HG03139 (cell line): Measurements from ENCODE around the gene VEGFD.
"Not testable (repeated sequence)": the region's sequence is repeated elsewhere in the genome, so short reads cannot be mapped to it uniquely, and the experiment has no call there.

ENCODE experiments used
- ATAC-seq: cut with Tn5 transposase; IDR thresholded peaks from one replicate; pipeline ENCODE4 v1.9.1; 2021; ENCODE audit not compliant: unreplicated experiment

The VEGFD gene

DNA sequence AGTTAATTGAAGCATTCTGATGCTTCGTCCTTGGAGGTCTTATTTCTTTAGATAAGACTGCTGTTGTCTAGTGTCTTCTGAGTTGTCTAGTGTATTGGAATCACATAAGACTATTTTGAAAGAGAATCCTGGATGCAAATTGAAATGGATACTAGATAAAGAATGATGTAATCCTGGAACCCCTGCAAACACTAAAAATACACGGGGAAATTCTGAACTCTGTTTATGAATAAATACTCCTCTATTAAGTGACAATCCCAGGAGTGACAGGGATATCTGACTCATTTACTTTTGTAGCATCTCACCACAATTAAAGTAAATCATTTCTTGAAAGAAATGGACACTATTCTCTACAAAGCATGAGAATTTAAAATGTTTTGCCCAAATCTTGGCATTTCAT, 69.7 kb downstream of the VEGFD start:
- no peak for ATAC-seq

DNA sequence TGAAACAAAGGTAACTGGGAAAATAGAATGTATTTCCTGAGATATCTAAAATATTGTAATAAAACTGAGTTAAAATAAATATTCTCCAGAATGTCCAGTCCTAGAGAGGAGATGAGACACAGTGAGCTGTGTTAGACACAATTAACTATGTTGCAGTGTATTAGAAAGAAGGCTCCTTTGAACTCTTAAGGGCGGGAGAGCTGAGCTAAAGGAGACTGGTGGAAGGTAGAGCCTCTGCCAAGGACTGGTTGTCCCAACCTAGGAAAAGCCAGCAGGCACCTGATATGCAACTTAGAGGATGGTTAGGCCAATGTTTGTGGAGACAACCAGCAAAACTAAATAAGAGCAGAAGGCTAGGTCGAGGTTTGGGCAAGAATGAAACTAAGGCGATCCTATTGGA, 73.1 kb downstream of the VEGFD start:
- no peak for ATAC-seq

DNA sequence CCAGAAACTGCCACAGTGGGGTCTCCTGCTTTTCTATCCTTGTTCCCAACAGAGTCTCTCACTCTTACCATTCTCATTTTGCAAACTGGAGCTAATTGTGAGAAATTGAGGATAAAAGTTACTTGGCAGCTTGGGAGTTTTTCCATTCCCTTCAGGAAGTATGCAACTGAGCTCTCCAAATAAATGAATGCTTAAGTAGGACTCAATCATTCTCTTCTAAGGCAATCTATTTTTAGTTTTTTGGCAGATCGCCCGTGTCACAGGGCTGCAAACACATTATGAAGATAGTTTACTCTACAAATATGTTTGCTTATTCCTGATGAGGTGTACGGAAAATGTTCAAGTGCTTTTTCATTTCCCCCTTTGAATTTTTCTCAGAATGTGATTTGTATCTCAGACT, 74.1 kb downstream of the VEGFD start:
- no peak for ATAC-seq

DNA sequence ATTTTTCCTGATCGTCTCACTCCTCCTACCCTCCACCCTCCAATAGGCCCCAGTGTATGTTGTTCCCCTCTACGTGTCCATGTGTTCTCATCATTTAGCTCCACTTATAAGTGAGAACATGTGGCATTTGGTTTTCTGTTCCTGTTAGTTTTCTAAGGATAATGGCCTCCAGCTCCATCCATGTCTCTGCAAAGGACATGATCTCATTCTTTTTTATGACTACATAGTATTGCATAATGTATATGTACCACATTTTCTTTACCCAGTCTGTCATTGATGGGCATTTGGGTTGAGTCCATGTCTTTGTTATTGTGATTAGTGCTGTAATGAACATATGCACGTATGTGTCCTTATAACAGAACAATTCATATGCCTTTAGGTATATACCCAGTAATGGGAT, 78.3 kb downstream of the VEGFD start:
- ATAC-seq = not testable (repeated sequence)

DNA sequence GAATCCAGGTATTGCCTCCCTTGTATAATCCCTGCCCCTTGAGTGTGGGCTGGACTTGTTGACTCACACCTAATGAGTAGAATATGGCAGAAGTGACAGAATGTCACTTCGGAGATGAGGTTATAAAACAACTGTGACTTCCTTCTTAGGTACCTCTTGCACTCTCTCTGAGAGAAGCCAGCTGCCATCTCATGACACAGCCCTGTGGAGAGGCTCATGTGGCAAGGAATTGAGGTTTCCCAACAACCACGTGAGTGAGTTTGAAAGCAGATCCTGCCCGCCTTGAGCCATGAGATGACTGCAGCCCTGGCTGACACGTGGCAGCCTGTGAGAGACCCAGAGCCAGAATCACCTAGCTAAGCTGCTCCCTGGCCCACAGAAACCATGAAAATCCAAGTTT, 82.3 kb downstream of the VEGFD start:
- no peak for ATAC-seq

DNA sequence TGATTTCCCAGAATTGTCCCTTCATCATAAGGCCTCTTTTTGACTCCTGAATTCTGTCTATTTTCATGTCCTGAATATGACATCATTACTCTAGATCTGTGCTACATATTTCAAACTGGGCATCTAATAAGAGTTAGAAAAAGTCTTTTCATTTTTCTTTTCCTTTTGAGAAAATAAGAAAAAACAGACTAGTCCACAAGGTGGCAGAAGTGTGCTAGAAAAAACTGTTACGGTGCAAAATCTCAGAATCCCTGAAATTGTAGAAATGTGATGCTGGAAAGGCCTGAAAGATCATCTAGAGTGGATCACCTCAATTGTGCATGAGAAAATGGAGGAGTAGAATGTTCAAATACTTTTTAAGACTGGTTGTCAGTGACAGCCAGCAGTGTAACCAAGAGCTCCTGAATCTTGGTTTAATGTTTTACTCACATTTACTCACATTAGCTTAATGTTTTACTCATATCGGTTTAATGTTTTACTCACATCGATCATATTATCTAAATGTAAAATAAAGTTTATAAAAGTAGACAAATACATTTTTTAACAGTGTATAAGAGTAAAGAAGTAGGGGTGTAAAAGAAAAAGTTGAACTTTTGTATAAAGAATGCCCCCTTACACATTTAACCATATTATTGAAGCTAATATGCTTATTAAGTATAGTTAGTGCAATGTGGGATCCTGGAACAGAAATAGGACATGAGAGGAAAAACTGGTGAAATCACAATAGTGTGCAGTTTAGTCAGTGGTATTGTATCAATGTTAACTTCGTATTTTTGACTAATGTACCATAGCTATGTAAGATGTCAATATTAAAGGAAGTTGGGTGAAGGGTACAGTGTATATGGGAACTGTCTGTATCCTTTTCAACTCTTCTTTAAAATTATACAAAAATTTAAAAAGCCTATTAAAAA, 84.0 kb downstream of the VEGFD start:
- ATAC-seq = no peak

DNA sequence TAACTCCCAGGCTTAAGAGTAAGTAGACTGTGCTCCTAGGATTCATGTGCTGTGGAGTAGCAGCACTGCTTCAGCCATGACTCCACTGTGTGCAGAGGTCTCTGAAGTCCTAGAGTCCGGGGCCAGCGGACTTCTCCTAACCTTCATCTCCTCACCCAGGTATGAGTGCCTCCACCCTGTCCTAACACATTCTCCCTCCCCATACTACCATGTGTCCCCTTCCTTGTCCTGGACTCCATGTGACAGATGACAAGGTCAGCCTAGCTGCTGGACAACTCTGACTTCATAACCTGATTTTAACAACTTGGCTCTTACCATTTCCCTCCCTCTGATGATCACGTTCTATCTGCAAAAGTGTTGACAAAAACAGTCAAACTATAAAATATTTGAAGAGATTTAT, 85.4 kb downstream of the VEGFD start:
- ATAC-seq = no peak

DNA sequence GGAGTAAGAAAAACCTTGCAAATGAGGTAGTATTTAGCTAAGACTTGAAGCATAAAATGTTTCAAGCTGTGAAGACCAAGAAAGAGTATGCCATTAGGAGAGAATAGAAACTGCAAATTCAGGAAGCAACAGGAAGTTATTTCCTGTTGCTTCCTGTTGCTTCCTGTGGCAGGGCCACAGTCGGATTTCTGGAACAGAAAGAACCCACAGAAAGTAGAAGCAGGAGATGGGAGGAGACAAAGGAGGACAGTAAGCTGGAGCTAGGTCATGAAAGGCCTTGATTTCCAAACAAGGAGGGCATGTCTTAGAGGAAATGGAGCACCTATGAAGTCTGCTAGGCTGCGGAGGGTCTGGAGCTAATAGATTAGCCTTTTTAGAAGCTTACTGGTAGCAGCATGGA, 86.0 kb downstream of the VEGFD start:
- ATAC-seq = no peak
